Panc1 (cell line): Measurements from ENCODE around the gene SMARCAD1. TPM values are rescaled to one million over a fixed set of nuclear protein-coding genes. Genes with fewer than 3 reads are reported as not detected.

Source experiments
- ATAC-seq: fragments of 200-7000 bp; cut with Tn5 transposase; 2 replicates; pipeline ENCODE4 v1.9.1; 2020; ENCODE audit warnings: mild to moderate bottlenecking, moderate library complexity
- BruUV-seq: library from RNA; stranded (reverse); fragments of 400-500 nt; replicated peaks from 2 replicates; lab custom pipeline; 2021; lab: Mats Ljungman, UMichigan
- CTCF ChIA-PET: fragments of 300-600 bp; sonication (Branson Sonifier 250); formaldehyde crosslinking; loops from one replicate; lab custom pipeline; 2022; ENCODE audit warnings: antibody characterized with exemption; lab: Charles Lee
- POLR2A ChIA-PET: fragments of 300-600 bp; sonication (Branson Sonifier 250); formaldehyde crosslinking; loops from one replicate; lab custom pipeline; 2022; ENCODE audit warnings: antibody characterized with exemption; lab: Charles Lee
- DNase-seq: peaks from one replicate; pipeline ENCODE4 v3.0.0-alpha.2; 2010; ENCODE audit warnings: low read depth, low spot score
- H3K27ac ChIP-seq: 2 replicates; pipeline ENCODE4 v1.5.1; 2011; ENCODE audit warnings: mild to moderate bottlenecking, low read length, inconsistent platforms
- H3K27me3 ChIP-seq: fragments of 200-500 bp; sonication (Bioruptor generic); 2 replicates; pipeline ENCODE4 v1.6.0; 2014; ENCODE audit warnings: low read length, inconsistent platforms; ENCODE audit not compliant: control insufficient read depth, insufficient read depth
- H3K36me3 ChIP-seq: fragments of 200-500 bp; sonication (Bioruptor generic); 2 replicates; pipeline ENCODE4 v1.5.1; 2014; ENCODE audit warnings: inconsistent platforms, mild to moderate bottlenecking, low read length, moderate library complexity; ENCODE audit not compliant: control insufficient read depth, insufficient read depth
- H3K4me1 ChIP-seq: 2 replicates; pipeline ENCODE4 v1.5.1; 2011; ENCODE audit warnings: inconsistent platforms, mild to moderate bottlenecking, low read length, moderate library complexity; ENCODE audit not compliant: control insufficient read depth, insufficient read depth
- H3K4me3 ChIP-seq, 2 experiments: 2 replicates each; pipeline ENCODE4 v1.5.1; 2011 to 2012; ENCODE audit warnings: low read depth in 2 of 2, low read length in 2 of 2, mild to moderate bottlenecking in 2 of 2, inconsistent platforms in 1 of 2, moderate library complexity in 1 of 2
- H3K9me3 ChIP-seq: fragments of 200-500 bp; sonication (Bioruptor generic); 2 replicates; pipeline ENCODE4 v1.5.1; 2014; ENCODE audit warnings: low read depth, mild to moderate bottlenecking, inconsistent platforms, low read length, moderate library complexity; ENCODE audit not compliant: control insufficient read depth, insufficient read depth
- POLR2AphosphoS5 ChIP-seq: IDR thresholded peaks from 2 replicates; pipeline ENCODE4 v1.6.1; 2012; ENCODE audit warnings: mild to moderate bottlenecking, low read depth, low read length, moderate library complexity
- SIN3A ChIP-seq: IDR thresholded peaks from 2 replicates; pipeline ENCODE4 v1.6.1; 2012; ENCODE audit warnings: low read depth, mild to moderate bottlenecking, low read length, moderate library complexity, borderline replicate concordance; ENCODE audit not compliant: insufficient read depth
- TCF7L2 ChIP-seq: IDR thresholded peaks from 2 replicates; pipeline ENCODE4 v1.6.1; 2011; ENCODE audit warnings: mild to moderate bottlenecking, low read depth, low read length, inconsistent platforms
- in situ Hi-C: cut with HindIII; loops from 2 replicates; pipeline ENCODE4 v1.10.0; 2016; ENCODE audit warnings: low sequenced_read_pairs, low pct_unique_long_range_greater_than_20kb
- intact Hi-C: fragments of 100-400 bp; cut with micrococcal nuclease; formaldehyde crosslinking; loops from one replicate; pipeline ENCODE4 v1.10.0; 2022; ENCODE audit not compliant: unreplicated experiment
- total RNA-seq: library from RNA; stranded (reverse); gene quantifications from one replicate; pipeline ENCODE4 v1.2.1, GENCODE V29; 2021; ENCODE audit not compliant: unreplicated experiment
- TF ChIP-seq, protein P1 (sequence below), 2 experiments: IDR thresholded peaks; 2 replicates each; pipeline ENCODE4 v1.6.1; 2011 to 2012; ENCODE audit warnings: low read depth in 2 of 2, control low read depth in 1 of 2, low read length in 1 of 2, mild to moderate bottlenecking in 1 of 2, moderate library complexity in 1 of 2; ENCODE audit not compliant: insufficient read depth in 1 of 2
- TF ChIP-seq, protein P2 (sequence below): fragments of 450-650 bp; IDR thresholded peaks from 2 replicates; pipeline ENCODE4 v1.5.1; 2017; ENCODE audit warnings: mild to moderate bottlenecking

The SMARCAD1 gene
- total RNA-seq, 1 experiment from 2014 or later: 20.7 TPM

DNA sequence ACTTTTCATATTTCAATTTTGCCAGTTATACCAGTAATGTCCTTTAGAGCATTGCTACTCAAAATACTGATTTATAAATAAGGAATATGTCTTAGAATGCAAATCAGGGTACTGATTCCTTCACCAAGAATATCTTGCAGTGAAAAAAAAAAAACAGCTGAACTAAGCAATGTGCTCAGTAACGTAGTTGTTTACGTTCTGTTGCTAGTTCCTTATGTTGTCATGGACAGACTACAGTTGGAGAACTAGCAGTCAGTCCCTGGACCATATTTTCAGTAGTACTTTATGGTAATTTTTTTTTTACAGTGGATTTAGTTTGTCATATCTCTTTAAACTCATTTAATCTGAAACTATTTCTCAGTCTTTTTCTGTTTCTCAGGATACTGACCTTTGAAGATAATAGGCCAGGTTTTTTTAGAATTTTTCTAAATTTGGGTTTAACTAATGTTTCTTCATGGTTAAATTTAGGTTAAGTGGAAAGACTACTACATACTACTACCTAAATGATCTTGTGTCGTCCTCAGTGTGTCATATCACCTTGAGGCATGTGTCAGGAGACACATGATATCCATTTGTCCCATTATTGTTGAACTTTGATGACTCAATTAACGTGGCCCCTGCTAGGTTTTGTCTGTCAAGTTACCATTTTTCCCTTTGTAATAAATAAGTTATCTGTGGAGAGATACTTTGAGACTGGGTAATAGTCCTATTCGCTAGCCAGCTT is 21.0 kb downstream of the SMARCAD1 start:
- H3K27me3 ChIP-seq: no peaks in the 10 kb centered on the region
- ChIA-PET CTCF (no interaction called here), POLR2A (no interaction called here)
- TF ChIP-seq SIN3A (no peak), TCF7L2 (no peak), POLR2AphosphoS5 (no peak)
- TF ChIP-seq, protein P1, sequence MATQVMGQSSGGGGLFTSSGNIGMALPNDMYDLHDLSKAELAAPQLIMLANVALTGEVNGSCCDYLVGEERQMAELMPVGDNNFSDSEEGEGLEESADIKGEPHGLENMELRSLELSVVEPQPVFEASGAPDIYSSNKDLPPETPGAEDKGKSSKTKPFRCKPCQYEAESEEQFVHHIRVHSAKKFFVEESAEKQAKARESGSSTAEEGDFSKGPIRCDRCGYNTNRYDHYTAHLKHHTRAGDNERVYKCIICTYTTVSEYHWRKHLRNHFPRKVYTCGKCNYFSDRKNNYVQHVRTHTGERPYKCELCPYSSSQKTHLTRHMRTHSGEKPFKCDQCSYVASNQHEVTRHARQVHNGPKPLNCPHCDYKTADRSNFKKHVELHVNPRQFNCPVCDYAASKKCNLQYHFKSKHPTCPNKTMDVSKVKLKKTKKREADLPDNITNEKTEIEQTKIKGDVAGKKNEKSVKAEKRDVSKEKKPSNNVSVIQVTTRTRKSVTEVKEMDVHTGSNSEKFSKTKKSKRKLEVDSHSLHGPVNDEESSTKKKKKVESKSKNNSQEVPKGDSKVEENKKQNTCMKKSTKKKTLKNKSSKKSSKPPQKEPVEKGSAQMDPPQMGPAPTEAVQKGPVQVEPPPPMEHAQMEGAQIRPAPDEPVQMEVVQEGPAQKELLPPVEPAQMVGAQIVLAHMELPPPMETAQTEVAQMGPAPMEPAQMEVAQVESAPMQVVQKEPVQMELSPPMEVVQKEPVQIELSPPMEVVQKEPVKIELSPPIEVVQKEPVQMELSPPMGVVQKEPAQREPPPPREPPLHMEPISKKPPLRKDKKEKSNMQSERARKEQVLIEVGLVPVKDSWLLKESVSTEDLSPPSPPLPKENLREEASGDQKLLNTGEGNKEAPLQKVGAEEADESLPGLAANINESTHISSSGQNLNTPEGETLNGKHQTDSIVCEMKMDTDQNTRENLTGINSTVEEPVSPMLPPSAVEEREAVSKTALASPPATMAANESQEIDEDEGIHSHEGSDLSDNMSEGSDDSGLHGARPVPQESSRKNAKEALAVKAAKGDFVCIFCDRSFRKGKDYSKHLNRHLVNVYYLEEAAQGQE (IDR thresholded peaks at IDR 0.05; ENCODE audit: insufficient read depth in 1 of 2, low read depth in 2 of 2, low read length in 1 of 2): no peak
- TF ChIP-seq, protein P2, sequence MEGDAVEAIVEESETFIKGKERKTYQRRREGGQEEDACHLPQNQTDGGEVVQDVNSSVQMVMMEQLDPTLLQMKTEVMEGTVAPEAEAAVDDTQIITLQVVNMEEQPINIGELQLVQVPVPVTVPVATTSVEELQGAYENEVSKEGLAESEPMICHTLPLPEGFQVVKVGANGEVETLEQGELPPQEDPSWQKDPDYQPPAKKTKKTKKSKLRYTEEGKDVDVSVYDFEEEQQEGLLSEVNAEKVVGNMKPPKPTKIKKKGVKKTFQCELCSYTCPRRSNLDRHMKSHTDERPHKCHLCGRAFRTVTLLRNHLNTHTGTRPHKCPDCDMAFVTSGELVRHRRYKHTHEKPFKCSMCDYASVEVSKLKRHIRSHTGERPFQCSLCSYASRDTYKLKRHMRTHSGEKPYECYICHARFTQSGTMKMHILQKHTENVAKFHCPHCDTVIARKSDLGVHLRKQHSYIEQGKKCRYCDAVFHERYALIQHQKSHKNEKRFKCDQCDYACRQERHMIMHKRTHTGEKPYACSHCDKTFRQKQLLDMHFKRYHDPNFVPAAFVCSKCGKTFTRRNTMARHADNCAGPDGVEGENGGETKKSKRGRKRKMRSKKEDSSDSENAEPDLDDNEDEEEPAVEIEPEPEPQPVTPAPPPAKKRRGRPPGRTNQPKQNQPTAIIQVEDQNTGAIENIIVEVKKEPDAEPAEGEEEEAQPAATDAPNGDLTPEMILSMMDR: no peak
- intact Hi-C loops (no loop called here), in situ Hi-C loops (no loop called here)
- H3K4me1 ChIP-seq: no peaks in the 10 kb centered on the region
- no peak overlapping the region for H3K4me3 ChIP-seq
- H3K36me3 ChIP-seq: peaks cover 5% of the 10 kb centered on the region
- no peak overlapping the region for H3K27ac ChIP-seq
- no TSS peak for BruUV-seq
- ATAC-seq: no peak
- H3K9me3 ChIP-seq: no peaks in the 10 kb centered on the region
- DNase-seq: no peak

DNA sequence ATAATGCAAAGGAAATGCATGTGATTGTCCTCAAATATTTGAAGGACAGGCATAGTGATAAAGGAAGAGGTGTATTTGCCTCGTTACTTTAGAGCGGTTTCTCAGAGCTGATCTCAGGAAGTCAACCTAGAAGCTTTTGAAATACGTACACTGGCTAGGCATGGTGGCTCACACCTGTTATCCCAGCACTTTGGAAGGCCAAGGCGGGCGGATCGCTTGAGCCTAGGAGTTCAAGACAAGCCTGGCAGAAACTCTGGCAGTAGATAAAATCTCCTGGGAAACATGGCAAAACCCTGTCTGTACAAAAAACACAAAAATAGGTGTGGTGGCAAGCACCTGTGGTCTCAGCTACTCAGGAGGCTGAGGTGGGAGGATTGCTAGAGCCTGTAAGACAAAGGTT is 24.9 kb downstream of the SMARCAD1 start:
- intact Hi-C loops (no loop called here), in situ Hi-C loops (no loop called here)
- H3K4me3 ChIP-seq: no peak overlapping the region
- no peaks in the 10 kb centered on the region for H3K4me1 ChIP-seq
- no peak overlapping the region for H3K27ac ChIP-seq
- POLR2A ChIA-PET: no interaction called here
- no peak for ATAC-seq
- H3K27me3 ChIP-seq: no peaks in the 10 kb centered on the region
- TF ChIP-seq TCF7L2 (no peak), SIN3A (no peak), POLR2AphosphoS5 (no peak)
- TF ChIP-seq, protein P2: no peak
- TF ChIP-seq, protein P1 (IDR thresholded peaks at IDR 0.05; ENCODE audit: insufficient read depth in 1 of 2, low read depth in 2 of 2, low read length in 1 of 2): no peak
- CTCF ChIA-PET: no interaction called here
- BruUV-seq: no TSS peak
- H3K9me3 ChIP-seq: no peaks in the 10 kb centered on the region
- DNase-seq: no peak
- peaks cover 15% of the 10 kb centered on the region for H3K36me3 ChIP-seq
